RWPE2 (cell line): ENCODE data around the gene CACNA2D4.
A peak's percentile ranks its signal among the peaks of the same experiment; 100 is the strongest.

Experiments
- ATAC-seq: fragments of 200-7000 bp; cut with Tn5 transposase; 3 replicates; pipeline ENCODE4 v1.9.1; 2021; ENCODE audit warnings: low read depth
- DNase-seq: peaks from one replicate; pipeline ENCODE4 v3.0.0-alpha.2; 2020; ENCODE audit warnings: low spot score
- H3K27ac ChIP-seq: fragments of 450-650 bp; 2 replicates; pipeline ENCODE4 v1.5.1; 2017; ENCODE audit warnings: mild to moderate bottlenecking; ENCODE audit not compliant: poor library complexity, severe bottlenecking
- H3K27me3 ChIP-seq: fragments of 250-450 bp; sonication (Bioruptor Pico); 2 replicates; pipeline ENCODE4 v1.5.1; 2021; ENCODE audit warnings: mild to moderate bottlenecking, moderate library complexity; ENCODE audit not compliant: insufficient read depth, poor library complexity, severe bottlenecking
- H3K36me3 ChIP-seq: fragments of 250-450 bp; sonication (Bioruptor Pico); 2 replicates; pipeline ENCODE4 v1.5.1; 2020; ENCODE audit warnings: low read depth, mild to moderate bottlenecking, moderate library complexity
- H3K4me1 ChIP-seq: fragments of 250-450 bp; sonication (Bioruptor Pico); 2 replicates; pipeline ENCODE4 v1.5.1; 2021; ENCODE audit warnings: mild to moderate bottlenecking, moderate library complexity; ENCODE audit not compliant: insufficient read depth, poor library complexity, severe bottlenecking
- H3K4me3 ChIP-seq: fragments of 250-450 bp; sonication (Bioruptor Pico); 2 replicates; pipeline ENCODE4 v1.5.1; 2021; ENCODE audit warnings: mild to moderate bottlenecking, moderate library complexity; ENCODE audit not compliant: severe bottlenecking
- H3K9me3 ChIP-seq: fragments of 250-450 bp; sonication (Bioruptor Pico); 2 replicates; pipeline ENCODE4 v1.5.1; 2021; ENCODE audit warnings: mild to moderate bottlenecking, moderate library complexity; ENCODE audit not compliant: severe bottlenecking
- CTCF ChIP-seq: fragments of 450-650 bp; IDR thresholded peaks from one replicate; pipeline ENCODE4 v1.5.1; 2017; ENCODE audit warnings: mild to moderate bottlenecking, moderate library complexity; ENCODE audit not compliant: poor library complexity, severe bottlenecking

The CACNA2D4 gene

GRCh38 chr12:1845427-1845826 lies 73.0 kb downstream of the CACNA2D4 start:
- Histone ChIP-seq H3K36me3 (no peaks in the 10 kb centered on the region), H3K27me3 (peaks cover 45% of the 10 kb centered on the region), H3K4me1 (no peaks in the 10 kb centered on the region), H3K9me3 (no peaks in the 10 kb centered on the region), H3K27ac (no peak overlapping the region), H3K4me3 (no peak overlapping the region)
- TF ChIP-seq CTCF: no peak
- ATAC-seq (no peak), DNase-seq (peak; percentile 59)

GRCh38 chr12:1844661-1845409 lies 73.6 kb downstream of the CACNA2D4 start:
- peaks cover 48% of the 10 kb centered on the region for H3K27me3 ChIP-seq
- TF ChIP-seq CTCF: no peak
- H3K9me3 ChIP-seq: no peaks in the 10 kb centered on the region
- DNase-seq: peak; percentile 34
- H3K36me3 ChIP-seq: no peaks in the 10 kb centered on the region
- H3K27ac ChIP-seq: no peak overlapping the region
- no peak overlapping the region for H3K4me3 ChIP-seq
- no peak for ATAC-seq
- no peaks in the 10 kb centered on the region for H3K4me1 ChIP-seq

- no peak overlapping the region for H3K4me3 ChIP-seq
- no peaks in the 10 kb centered on the region for H3K4me1 ChIP-seq
- DNase-seq (peak; percentile 67), ATAC-seq (no peak)
- H3K9me3 ChIP-seq: no peaks in the 10 kb centered on the region
- no peak for TF ChIP-seq CTCF
- H3K36me3 ChIP-seq: no peaks in the 10 kb centered on the region
- no peak overlapping the region for H3K27ac ChIP-seq
- peaks cover 52% of the 10 kb centered on the region for H3K27me3 ChIP-seq
Observed at GRCh38 chr12:1844223-1844622, 74.2 kb downstream of the CACNA2D4 start.

GRCh38 chr12:1843641-1844005 lies 74.8 kb downstream of the CACNA2D4 start:
- Histone ChIP-seq H3K4me3 (no peak overlapping the region), H3K27ac (no peak overlapping the region), H3K4me1 (no peaks in the 10 kb centered on the region), H3K27me3 (peaks cover 53% of the 10 kb centered on the region), H3K36me3 (no peaks in the 10 kb centered on the region), H3K9me3 (no peaks in the 10 kb centered on the region)
- no peak for ATAC-seq
- no peak for TF ChIP-seq CTCF
- peak; percentile 46 for DNase-seq

- no peaks in the 10 kb centered on the region for H3K9me3 ChIP-seq
- peaks cover 53% of the 10 kb centered on the region for H3K27me3 ChIP-seq
- no peaks in the 10 kb centered on the region for H3K36me3 ChIP-seq
- H3K4me1 ChIP-seq: no peaks in the 10 kb centered on the region
- H3K4me3 ChIP-seq: no peak overlapping the region
- peak; percentile 51 for DNase-seq
- no peak overlapping the region for H3K27ac ChIP-seq
- ATAC-seq: no peak
- TF ChIP-seq CTCF: no peak
Observed at GRCh38 chr12:1842905-1843640, 75.4 kb downstream of the CACNA2D4 start.
